HG03558 (cell line): ENCODE results near the gene MESP2.

Source experiments
- ATAC-seq: cut with Tn5 transposase; IDR thresholded peaks from one replicate; pipeline ENCODE4 v1.9.1; 2021; ENCODE audit warnings: moderate number of reproducible peaks; ENCODE audit not compliant: unreplicated experiment; ENCODE audit errors: extremely low read depth

MESP2 gene

DNA sequence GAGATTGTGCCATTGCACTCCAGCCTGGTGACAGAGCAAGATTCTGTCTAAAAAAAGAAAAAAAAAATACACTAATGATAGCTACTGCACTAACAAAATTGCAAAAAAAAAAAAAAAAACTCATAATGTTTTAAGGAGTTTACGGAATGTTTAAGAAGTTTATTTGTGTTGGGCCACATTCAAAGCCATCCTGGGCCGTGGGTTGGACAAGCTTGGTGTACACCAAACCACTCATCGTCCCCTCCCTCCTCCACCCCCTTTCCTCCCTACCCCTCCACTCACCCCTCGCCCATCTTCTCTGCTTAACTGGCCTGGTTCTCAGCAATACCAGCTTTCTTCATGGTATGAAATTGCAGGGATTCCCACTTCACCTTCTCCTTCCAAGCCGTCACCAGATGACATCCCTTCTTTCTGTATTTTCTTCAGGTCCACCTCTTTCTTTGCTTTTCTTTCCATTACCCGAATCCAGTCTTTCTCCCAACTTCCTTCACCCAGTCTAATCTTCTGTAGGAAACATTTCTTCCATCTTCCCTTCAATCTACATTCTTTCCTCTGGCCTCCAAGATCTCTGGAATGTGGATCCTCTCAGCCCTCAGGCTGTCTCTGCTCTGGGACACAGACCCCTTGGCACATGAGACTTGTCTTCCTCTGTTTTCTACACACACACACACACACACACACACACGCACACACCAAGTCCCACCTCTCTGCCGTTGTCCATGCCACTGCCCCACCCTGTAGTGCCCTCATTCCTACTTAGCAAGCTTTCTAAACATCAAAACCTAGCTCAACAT is 21.6 kb upstream of the MESP2 start:
- no peak for ATAC-seq

GRCh38 chr15:89755701-89756100 is 20.4 kb upstream of the MESP2 start:
- ATAC-seq, result no peak

GRCh38 chr15:89756897-89757296 is 19.2 kb upstream of the MESP2 start:
- ATAC-seq, result no peak

DNA sequence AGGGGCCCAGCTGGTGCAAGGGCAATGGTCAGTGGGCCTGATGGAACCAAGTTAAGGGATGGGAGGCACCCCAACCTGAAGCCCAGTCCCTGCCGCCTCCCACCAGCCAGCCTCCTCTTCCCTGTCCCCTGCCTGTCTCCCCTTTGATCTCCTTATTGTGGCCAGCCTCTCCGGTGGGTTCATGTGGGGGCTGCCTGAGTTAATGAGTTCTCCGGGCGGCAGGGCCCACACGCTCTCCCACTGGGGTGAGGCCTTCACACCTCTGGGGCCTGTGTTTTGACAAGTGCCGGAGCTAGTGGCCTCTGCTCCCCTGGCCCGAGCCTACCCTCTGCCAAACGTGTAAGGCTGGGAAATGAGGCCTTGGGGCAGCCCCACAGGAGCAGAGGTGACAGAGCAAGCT is 17.8 kb upstream of the MESP2 start:
- no peak for ATAC-seq

- ATAC-seq, result no peak
Observed at GRCh38 chr15:89758981-89759380, 17.2 kb upstream of the MESP2 start.

- no peak for ATAC-seq
Observed at GRCh38 chr15:89759835-89760234, 16.3 kb upstream of the MESP2 start.

DNA sequence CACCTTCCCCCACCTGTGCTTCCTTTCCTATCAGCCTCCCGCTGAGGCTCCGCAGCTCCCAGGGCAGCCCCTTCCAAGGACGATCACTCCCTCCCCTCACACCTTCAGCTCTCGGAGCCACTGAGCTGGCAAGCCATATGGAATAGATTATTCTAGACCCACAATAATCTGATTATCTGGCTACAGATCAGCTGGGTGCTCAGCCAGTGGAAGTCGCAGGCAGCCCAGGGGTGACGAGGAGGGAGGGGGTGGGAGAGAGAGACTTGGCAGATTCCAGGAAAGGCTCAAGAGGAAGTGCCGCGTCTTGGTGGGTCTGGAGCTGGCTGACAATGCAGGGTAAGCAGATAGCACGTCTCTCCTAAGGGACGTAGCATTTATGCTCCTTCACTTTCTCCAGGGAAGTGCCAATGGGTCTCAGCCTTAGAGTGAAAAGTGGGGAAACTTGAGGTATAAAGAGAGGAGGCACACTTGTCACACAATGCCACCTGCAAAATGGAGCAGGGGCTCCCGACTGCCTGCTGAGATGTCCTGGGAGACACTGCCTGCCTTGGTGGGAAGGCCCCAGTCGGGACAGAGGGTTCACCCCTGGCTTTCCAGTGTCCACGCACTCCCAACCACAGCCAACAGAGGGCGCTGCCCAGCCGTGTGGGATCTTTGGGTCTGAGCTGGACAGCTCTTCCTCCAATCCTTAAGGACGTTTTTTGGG is 15.7 kb upstream of the MESP2 start:
- no peak for ATAC-seq

DNA sequence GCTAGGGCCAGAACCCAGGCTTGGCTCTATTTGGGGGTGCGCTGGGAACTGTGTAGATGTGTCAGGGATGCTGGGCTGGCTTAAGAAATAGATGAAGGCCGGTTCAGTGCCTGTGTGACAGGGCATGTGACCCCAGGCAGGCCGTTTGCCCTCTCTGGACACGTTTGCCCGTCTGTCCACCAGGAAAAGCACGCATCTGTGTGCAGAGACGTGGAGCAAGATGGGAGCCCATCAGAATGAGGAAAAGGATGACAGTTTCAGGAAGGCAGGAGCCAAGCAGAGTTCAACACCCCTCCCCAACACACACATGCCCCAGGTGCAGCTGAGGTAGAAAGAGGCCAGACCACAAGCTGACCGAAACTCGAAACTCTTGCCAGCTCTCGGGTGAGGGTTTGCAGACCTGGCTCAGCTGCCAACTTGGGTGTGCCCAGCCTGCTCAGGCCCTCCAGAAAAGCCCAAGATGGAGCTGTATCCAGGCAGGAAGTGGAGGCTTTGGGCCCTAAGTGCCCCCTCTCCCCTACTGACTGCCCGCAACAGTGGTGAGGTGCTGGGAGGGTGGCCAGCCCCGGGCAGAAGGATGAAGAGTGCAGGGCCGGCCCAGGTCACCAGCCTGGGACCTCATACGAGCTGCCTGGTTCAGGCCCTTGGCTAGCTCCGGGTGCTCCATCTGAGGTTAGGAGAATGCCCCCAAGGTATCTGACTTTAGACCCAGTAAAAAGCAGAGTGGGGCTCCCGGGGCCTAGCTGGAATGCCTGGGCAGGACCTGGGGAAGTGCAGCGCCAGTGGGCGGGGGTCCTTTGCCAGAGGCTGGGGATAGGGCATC is 14.9 kb upstream of the MESP2 start:
- ATAC-seq, result no peak

GRCh38 chr15:89761929-89762328 is 14.2 kb upstream of the MESP2 start:
- ATAC-seq, result no peak

DNA sequence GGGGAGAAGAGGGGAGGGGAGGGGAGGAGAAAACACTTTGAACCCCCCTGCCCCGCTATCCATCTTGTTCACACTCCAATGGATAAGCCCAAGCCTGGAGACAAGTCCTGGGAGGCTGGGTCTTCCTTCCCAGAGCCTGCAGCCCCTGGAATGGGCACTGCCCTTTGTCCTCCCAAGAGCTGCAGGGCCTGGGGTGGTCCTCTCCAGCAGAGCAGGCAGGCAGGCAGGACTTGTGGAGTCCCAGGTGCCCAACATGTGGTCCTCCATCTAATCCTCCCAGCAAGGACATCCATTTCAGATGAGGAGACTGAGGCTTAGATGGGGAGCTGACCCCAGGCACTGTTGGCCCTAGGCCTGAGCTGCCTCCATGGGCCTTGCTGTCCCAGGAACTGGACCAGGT is 10.4 kb upstream of the MESP2 start:
- no peak for ATAC-seq

- ATAC-seq, result no peak
Observed at GRCh38 chr15:89766357-89767311, 9.5 kb upstream of the MESP2 start.

- no peak for ATAC-seq
Observed at GRCh38 chr15:89767411-89767915, 8.7 kb upstream of the MESP2 start.

GRCh38 chr15:89768071-89768500 is 8.0 kb upstream of the MESP2 start:
- ATAC-seq, result no peak

GRCh38 chr15:89769366-89769765 is 6.8 kb upstream of the MESP2 start:
- no peak for ATAC-seq

DNA sequence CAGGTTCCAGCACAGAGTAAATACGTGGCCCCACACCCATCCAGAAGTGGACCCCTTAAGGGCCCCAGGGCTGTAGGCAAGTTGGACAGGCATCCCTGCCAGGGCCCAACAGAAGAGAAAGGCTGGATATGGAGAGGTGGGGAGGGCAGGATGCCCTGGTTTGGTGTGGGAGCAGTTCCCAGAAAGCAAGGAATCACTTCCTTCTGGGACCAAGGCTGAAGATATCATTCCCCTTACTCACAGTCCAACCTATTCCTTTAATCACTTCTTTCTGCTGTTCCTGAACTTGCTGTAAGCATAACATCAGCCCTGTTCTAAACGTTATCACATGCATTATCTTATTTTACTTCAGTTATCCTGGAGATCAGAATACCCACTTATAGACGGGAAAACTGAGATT is 6.1 kb upstream of the MESP2 start:
- ATAC-seq, result no peak

DNA sequence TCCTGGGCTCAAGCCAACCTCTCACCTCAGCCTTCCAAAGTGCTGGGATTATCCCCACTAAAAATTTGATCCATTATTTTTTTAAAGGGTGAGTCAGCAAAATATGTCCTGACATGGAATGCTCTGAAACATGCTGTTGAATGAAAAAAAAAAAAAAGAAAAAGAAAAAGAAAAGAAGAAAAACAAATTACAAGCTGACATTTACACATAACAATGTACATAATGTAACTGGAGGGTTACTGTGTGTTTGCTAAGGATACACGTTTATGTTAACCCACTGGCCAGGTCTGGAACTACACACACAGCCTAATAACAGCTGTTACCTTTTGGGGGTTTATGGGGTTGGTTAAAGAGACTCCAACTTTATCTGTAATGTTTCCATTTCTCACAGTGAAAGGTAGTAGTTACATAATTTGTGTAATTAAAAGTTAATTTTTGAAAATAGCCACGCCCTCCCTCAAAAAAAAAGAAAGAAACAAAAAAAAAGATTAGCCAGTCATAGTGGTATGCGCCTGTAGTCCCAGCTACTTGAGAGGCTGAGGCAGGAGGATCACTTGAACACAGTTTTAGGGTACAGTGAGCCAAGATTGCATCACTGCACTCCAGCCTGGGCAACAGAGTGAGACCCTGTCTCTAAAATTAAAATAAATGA is 3.1 kb upstream of the MESP2 start:
- ATAC-seq, result no peak

DNA sequence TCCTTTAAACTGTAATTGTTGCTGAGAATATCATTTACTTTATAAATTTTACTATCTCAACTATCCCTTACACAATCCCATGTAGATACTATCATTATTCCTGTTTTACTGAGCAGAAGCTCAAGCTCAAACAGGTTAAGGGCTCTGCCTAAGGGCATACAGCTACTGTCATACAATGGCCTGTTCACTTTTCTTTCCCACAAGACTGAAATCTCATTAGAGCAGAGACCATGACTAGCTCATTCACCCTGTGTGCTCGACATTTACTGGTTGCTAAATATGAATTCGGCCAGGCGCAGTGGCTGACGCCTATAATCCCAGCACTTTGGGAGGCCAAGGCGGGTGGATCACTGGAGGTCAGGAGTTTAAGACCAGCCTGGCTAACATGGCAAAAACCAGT is 1.6 kb upstream of the MESP2 start:
- no peak for ATAC-seq

- no peak for ATAC-seq
Observed at GRCh38 chr15:89775815-89776214, 317 bp upstream of the MESP2 start.

DNA sequence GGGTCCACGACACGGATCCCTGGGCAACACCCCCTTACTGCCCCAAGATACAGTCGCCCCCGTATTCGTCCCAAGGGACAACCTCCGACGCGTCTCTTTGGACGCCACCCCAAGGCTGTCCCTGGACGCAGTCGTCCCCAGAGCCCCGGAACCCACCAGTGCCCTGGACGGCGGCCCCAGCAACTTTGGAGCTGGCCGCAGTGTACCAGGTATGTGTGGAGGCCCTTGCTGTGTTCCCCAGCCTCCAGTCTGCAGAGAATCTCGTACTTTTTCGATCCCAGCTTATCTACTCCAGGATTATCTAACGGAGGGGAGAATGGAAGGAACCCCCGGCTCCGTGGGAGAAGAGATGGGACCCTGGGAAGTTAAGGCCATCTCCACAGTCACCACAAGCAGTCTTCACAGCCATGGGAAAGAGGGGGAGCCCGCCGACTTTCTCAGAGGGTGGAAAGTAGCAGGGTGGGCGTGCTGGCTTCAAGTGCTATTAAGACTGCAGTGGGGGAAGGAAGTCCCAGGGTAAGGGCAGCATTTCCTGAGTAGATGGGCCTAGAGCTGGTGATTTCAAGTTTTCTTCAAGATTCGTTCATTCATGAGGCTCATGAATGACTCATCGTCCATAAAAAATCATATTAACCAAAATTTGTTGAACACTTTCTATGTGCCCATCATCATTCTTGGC is 1.1 kb downstream of the MESP2 start:
- no peak for ATAC-seq
